Epidermal melanocyte (primary cell): ENCODE data around the gene ABCC1.

Experiments
- DNase-seq: peaks from one replicate; pipeline ENCODE4 v3.0.0; 2011; ENCODE audit warnings: low spot score; ENCODE audit not compliant: insufficient read length

Gene ABCC1

DNA sequence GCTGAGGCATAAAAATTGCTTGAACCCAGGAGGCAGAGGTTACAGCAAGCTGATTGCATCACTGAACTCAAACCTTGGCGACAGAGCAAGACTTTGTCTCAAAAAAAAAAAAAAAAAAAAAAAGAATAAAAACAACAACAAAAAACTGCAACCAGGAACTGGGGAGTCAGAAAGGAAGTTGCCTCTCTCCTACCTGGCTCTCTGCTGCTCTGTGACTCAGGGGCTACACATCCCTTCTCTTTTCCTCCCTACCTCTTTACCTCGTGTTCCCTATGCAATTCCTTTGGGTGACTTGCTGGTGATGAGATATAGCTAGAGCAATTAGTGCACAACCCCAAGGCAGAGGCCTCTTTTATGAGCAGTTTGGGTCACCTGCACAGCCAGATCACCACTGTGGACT is 95.9 kb downstream of the ABCC1 start:
- no peak for DNase-seq

DNA sequence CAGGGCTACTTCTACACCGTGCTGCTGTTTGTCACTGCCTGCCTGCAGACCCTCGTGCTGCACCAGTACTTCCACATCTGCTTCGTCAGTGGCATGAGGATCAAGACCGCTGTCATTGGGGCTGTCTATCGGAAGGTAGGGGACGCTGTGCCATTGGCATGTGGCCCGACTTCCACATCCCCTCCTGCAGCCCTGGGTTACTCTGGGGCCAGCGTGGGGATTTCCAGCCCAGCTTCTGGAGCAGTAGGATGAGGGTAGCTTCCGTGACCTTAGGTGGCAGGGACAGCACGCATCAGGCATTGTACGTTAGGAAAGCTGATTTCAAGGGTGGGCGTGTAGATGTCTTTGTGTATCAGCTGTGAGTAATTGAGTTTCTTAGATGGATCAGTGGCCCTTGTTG is 96.5 kb downstream of the ABCC1 start:
- DNase-seq = no peak

DNA sequence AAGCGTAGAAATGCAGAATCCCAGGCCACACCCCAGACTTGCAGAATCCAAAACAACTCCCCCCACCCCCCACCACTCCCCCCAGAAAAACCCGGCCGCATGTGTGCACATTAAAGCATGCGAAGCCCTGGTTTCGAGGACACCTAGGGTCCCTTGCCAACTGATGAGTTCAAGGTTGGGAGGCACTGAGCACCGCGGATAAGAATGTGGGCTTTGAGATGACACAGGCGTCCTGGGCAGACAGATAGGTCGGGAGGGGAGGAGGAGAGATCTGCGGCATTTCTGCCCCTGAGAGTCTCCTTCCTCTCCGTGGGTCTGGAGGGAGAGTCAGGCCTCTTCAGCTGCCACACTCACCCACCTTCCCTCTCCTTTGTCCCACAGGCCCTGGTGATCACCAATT is 98.3 kb downstream of the ABCC1 start:
- no peak for DNase-seq

DNA sequence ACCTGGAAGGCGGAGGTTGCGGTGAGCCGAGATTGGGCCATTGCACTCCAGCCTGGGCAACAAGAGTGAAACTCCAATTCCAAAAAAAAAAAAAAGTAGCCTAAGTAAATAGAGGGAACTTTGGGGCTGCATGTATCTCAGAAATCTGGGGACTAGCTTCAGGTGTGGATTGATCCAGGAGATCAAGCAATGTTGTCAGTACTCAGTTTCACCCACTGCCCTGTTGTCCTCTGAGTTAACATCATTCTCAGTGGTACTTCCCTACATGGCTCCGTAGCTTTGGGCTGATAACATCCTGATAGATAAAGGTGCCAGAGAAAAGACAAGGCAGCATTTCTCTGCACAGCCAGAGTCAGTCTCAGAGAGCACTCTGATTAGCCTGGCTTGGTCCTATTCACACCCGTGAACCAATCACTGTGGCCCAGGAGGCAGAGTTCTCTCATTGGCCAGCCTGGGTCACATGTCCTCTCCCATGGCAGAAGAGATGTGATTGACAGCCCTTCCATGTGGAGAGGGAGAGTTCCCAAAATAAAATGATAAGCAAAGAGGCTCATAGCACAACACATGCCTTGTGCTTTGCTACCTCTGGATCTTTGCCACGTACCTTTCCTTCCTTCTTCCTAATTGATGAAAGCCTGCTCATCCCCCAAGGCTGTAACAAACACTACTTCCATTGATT is 99.6 kb downstream of the ABCC1 start:
- no peak for DNase-seq

DNA sequence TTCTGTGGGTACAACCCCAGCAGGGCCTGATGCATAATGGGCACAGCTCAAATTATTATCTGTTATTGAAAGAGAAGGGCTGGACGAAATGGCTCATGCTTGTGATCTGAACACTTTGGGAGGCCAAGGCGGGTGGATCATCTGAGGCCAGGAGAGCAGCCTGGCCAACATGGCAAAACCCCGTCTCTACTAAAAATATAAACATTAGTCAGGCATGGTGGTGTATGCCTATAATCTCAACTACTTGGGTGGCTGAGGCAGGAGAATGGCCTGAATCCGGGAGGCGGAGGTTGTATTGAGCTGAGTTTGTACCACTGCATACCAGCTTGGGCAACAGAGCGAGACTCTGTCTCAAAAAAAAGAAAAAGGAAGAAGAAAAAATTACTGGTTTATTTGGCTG is 100.7 kb downstream of the ABCC1 start:
- DNase-seq = no peak

DNA sequence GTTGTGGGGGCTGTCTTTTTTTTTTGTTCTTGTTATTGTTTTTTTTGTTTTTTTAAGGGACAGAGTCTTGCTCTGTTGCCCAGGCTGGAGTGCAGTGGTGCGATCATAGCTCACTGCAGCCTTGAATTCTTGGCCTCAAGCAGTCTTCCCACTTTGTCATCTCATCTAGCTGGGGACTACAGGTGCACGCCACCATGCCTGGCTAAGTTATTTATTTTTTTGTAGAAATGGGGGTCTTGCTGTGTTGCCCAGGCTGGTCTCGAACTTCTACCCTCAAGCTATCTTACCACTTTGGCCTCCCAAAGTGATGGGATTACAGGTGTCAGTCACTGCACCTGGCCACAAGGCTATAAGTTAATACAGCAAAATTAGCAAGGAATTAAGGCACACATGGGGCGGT is 101.7 kb downstream of the ABCC1 start:
- no peak for DNase-seq

DNA sequence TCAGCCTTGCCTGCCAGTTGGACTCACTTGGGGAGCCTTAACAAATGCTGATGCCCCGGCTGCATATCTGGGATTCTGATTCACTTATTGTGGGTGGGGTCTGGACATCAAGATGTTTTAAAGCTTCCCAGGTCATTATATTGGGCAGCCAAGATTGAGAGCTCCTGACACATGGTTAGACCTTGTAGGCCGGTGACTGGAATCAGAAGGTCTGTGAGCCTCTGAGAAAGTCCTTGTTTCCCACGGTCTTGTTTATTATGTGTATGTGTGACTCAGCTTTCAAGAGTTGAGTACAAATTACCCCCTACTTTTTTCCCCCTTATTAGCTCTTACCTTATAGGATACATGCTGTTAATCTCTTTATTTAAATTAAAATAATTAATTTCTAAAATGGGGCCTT is 103.5 kb downstream of the ABCC1 start:
- DNase-seq = no peak

DNA sequence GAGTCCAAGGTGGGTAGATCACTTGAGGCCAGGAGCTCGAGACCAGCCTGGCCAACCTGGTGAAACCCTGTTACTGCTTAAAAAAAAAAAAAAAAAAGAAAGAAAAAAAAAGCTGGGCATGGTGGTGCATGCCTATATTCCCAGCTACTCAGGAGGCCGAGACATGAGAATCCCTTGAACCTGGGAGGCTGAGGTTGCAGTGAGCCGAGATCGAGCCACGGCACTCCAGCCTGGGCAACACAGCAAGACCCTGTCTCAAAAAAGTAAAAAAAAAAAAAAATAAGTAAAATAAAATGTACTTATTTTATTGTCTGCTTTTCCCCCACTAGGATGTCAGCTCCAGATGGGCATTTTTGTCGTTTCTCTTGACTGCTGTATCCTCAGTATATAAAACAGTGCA is 107.7 kb downstream of the ABCC1 start:
- DNase-seq = no peak

DNA sequence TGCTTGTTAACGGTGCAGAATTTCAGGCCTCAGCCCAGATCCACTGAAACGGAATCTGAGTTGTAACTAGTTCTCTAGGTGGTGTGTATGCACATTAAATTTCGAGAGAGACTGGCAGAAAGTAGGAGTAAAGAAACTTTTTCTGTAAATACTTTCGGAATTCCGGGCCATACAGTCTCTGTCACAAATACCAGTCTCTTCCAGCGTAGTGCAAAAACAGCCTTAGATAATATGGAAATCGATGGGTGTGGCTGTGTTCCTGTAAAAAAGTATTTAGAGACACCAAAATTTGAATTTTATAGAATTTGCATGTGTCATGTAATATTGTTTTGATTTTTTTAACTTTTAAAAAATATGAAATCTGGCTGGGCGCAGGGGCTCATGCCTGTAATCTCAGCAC is 109.7 kb downstream of the ABCC1 start:
- no peak for DNase-seq

DNA sequence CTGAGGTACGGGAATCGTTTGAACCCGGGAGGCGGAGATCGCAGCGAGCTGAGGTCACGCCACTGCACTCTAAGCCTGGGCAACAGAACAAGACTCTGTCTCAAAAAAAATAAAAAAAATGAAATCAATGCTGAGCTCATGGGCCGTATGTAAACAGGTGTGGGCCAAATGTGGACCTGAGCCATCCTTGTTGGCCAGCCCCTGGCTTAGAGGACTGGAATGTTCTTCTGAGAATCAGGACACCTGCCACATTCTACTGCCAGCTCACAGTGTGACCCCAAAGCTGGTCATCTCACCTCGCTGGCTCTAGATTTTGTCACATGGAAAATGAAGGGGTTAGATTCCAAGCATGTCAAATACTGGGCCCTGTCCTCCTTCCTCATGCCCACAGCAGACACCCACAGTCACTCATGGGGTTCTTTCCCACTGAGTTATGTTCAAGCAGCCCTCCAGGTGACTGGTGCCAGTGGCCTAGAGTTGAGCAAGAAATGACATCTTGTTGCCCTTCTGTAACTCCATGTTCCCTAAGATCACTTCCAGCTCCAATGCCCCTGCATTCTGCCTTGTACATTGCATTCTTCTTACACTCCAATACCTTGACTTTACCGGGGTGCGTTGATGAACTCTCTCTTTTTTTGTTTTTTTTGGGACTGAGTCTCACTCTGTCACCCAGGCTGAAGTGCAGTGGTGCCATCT is 110.6 kb downstream of the ABCC1 start:
- no peak for DNase-seq

DNA sequence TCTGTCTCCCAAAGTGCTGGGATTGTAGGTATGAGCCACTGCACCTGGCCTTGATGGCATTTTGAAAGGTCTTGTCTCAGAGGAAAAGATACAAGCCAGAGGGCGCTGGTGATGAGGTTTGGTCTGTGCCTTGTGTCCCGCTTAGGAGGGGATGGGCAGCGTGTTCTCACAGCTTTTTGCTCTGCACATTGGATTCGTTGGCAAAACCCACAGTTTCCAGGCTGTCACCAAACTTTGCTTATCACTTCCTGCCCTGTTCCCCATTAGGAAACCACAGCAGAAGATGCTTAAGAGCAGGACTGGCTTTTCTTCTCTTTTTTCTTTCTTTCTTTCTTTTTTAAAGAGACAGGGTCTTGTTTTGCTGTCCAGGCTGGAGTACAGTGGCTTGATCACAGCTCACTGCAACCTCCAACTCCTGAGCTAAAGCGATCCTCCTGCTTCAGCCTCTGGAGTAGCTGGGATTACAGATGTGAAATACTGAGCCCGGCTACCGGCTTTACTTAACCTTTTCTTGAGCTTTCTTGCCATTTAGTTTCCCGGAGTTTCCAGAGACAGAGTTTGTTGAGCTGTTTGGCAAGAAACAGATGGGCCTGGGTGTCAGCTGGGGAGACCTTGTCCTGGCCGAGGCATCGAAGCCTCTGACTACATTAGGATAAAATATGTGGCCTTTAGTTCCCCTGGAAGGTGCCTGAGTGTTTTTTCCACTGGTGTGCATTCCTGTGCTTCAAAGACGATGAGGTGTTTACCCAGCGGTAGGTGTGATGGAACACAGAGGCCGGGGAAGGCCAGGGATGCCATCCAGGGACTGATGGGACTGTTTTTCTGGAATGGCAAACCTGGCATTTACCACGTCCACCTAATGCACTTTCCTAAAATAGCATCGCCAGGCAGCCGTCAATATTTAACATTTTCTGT is 112.9 kb downstream of the ABCC1 start:
- DNase-seq = no peak

DNA sequence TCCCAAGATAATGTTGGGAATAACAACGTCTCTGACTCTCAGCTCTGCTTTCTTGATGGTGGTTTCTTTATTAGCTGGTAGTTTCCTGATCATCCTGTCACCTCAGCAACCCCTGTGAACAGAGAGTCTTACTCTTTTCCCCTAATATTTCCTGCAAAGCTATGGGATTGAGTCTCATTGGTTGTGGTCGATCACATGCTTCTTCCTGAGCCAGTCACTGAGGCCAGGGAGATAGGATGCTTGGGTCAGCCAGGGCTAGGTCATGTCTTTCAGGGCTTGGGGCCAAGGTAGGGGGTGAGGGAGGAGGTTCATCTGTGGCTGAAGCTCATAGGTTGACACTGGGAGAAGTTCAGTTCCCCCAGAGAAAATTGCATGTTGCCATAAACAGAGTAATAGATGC is 114.3 kb downstream of the ABCC1 start:
- DNase-seq = no peak

DNA sequence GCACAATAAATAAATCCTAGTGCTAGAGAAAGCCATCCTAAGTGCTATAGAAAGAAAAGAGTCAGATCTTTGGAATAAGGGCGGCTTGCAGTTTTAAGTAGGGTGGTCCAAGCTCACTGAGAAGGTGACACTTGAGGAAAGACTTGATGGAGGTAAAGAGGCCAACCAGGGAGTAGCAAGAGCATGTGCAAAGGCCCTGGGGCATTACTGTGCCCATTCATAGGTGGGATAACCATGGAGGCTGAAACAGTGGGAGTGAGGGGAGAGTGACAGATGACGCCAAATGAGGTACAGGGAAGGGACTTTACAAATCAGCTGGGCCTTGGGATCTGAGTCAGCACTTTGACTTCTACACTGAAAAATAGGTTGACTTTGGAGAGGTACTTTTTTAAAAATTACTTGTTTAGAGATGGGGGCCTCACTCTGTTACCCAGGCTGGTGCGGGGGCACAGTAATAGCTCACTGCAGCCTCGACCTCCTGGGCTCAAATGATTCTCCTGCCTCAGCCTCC is 115.5 kb downstream of the ABCC1 start:
- no peak for DNase-seq

DNA sequence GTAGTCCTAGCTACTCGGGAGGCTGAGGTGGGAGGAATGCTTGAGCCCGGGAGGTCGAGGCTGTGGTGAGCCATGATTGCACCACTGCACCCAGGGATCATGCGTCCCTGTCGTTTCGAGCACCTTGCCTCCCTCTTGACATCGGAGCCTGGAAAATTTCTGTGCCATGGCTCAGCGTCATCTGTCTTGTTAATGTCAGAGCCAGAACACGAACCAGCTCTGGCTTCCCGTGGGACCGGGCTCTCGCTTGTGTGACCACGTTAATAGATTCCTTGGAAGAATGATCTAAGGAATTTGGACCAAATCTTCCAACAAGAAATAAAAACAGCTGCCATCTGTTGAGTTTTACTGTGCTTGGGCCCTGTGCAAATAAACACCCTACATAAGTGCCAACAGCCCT is 117.7 kb downstream of the ABCC1 start:
- DNase-seq = no peak

DNA sequence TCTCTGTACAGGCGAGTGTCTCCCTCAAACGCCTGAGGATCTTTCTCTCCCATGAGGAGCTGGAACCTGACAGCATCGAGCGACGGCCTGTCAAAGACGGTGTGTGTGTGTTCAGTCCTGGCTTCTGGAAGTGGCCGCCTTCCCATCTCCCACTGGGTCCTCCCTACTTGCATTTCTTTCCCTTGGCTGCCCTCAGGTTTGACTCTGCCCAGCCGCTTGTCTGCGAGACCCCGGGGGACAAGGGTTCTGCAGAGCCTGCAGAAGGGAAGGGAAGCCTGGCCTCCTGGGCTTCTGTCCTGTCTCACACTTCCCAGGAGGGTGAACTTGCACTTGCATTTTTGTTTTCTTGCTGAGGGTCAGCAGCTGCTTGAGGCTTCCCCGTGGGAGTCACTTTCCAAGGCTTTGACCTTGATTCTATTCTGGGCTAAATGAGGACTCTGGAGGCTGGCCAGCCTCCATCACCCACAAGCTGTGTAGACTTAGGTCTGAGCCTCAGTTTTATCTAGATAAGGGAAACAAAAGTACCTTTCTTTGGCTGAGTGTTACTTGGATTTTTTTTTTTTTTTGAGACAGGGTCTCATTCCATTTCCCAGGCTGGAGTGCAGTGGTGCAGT is 122.3 kb downstream of the ABCC1 start:
- no peak for DNase-seq

DNA sequence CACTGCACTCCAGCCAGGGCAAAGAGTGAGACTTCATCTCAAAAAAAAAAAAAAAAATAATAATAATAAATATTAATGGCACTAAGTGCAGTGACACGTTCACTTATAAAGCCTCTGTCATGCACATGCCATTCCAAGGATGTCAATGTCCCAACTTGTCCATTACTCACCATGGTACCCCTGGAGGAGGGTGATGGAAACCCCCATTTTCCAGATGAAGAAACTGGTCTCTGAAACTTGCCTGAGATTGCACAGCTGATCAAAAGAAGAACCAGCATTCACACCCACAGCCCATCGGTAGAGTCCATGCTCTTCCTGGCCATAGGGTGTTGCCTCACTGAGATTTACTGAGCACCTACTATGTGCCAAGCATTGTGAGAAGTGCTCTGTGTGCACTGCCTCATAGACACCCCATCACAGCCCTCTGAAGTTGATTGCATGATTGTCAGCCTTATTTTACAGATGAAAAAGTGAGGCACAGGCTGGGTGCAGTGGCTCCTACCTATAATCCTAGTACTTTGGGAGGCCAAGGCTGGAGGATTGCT is 123.7 kb downstream of the ABCC1 start:
- DNase-seq = no peak

DNA sequence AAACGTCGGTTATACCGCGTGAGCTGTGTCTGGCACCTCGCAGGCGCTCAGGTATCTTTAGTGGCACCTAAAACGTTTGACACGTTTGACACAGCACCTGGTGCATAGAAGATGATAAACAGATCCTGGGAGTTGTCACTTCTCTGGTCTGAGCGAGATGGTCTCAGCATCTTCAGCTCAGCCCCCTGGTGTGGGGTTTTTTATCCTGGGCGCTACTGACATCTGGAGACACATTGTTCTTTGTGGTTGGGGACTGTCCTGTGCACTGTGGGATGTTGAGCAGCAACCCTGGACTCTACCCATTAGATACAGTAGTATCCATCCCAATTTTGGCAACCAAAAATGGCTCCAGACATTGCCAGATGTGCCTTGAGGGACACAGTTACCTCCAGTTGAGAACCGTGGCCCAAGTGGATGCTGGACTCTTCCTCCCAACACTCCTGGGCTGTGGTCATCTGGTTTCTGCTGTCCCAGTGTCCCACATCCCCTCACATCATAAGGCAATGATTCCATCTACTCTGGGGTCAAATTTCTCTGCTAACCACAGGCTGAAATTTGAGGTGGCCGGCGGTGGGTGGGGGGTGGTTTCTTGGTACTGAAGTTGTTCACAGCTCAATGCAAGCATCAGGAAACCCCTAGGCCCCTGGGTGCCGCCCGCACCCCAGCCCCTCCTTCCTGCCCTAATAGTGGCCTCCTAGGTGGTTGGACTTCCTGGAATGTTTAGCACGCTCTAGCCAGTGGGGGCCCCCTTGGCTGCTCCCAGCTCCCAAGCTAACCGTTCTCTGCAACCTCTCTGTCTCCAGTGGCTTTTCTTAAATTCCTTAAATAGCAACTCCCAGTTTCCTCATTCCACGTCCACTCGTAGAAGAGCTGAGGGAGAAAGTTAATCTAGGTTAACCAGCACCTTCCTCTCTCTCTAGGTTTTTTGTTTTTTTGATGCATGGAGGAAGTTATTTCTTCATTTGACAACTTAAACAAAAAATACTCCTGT is 124.8 kb downstream of the ABCC1 start:
- DNase-seq = no peak

DNA sequence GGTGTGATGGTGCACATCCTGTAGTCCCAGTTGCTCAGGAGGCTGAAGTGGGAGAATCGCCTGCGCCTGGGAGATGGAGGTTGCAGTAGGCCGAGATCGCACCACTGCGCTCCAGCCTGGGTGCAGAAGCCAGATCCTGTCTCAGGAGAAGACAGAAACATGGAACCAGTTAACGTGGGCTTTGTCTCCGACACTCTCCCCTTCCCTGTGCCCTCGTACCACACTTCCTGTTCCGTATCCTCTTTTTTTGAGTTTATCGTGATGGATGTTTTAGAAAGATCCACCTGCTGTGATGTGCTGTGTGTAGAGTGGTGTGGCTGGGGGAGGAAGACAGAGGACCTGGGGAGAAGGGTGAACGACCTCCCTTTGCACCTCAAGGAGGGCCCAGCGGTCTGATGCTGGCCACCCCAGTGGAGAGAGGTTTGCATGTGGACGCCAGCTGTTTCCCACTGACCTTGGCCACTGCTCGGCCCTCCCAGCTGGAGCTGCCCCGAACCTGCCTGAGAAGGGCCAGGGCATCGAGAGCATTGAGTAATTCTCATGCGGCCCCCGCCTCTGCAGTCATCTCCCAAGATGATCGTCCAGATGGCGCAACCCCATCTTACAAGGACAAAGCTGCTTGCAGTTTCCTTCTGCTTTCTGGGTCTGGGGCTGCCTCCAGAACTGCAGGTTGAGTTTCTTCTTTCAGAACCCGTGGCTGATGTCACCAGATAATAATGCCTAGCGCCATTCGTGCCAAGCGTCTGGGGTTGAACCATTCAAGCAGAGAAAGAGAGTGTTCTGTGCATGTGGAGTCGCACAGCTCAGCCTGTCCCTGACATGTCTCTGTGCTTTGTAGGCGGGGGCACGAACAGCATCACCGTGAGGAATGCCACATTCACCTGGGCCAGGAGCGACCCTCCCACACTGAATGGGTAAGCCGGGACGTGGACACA is 126.3 kb downstream of the ABCC1 start:
- DNase-seq = no peak

DNA sequence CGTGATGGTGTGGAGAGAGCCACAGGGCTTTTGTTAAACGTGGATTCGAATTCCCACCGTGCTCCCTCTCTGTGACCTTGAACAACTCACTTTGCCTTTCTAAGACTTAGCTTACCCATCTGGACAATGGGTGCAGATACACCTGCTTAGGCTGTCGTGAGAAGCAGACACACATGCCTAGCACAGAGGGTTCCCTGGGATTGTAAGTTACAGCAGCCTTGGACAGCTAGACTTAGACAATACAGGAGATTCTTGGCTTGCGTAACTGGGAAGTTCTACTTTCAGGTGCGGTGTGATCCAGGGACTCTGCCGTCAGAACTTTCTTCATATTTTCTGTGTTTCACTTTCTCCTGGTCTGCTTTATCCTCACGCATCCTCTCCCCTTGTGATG is 127.0 kb downstream of the ABCC1 start:
- DNase-seq = no peak
